GM23248 (cell line): ENCODE data around the gene PODN. TPM values are rescaled to one million over a fixed set of nuclear protein-coding genes. Genes with fewer than 3 reads are reported as not detected.
A peak's percentile ranks its signal among the peaks of the same experiment; 100 is the strongest.

Source experiments
- DNase-seq: peaks from one replicate; pipeline ENCODE4 v3.0.0-alpha.2; 2015
- H2AFZ ChIP-seq: fragments of 200-600 bp; sonication (generic); 2 replicates; pipeline ENCODE4 v1.6.1; 2016; ENCODE audit warnings: antibody characterized with exemption
- H3F3A ChIP-seq: fragments of 200-600 bp; sonication (generic); 2 replicates; pipeline ENCODE4 v1.6.1; 2016; ENCODE audit warnings: mild to moderate bottlenecking, antibody characterized with exemption, mixed run types; ENCODE audit not compliant: insufficient read depth
- H3K27ac ChIP-seq: fragments of 200-600 bp; sonication (generic); 2 replicates; pipeline ENCODE4 v1.5.1; 2016; ENCODE audit warnings: mild to moderate bottlenecking
- H3K27me3 ChIP-seq: fragments of 200-600 bp; sonication (generic); replicated peaks from 2 replicates; pipeline ENCODE4 v1.6.1; 2016; ENCODE audit warnings: mild to moderate bottlenecking; ENCODE audit not compliant: insufficient read depth
- H3K36me3 ChIP-seq: fragments of 200-600 bp; sonication (generic); 2 replicates; pipeline ENCODE4 v1.6.1; 2016; ENCODE audit warnings: low read depth, mild to moderate bottlenecking
- H3K4me1 ChIP-seq: fragments of 200-600 bp; sonication (generic); 2 replicates; pipeline ENCODE4 v1.6.1; 2016; ENCODE audit warnings: mild to moderate bottlenecking; ENCODE audit not compliant: insufficient read depth
- H3K4me2 ChIP-seq: fragments of 200-600 bp; sonication (generic); one replicate; pipeline ENCODE4 v1.6.1; 2016; ENCODE audit warnings: mild to moderate bottlenecking; ENCODE audit not compliant: unreplicated experiment
- H3K4me3 ChIP-seq: fragments of 200-600 bp; sonication (generic); 2 replicates; pipeline ENCODE4 v1.5.1; 2016; ENCODE audit warnings: mild to moderate bottlenecking
- H3K79me2 ChIP-seq: fragments of 200-600 bp; sonication (generic); 2 replicates; pipeline ENCODE4 v1.6.1; 2016; ENCODE audit warnings: mild to moderate bottlenecking; ENCODE audit not compliant: insufficient read depth
- H3K9ac ChIP-seq: fragments of 200-600 bp; sonication (generic); 2 replicates; pipeline ENCODE4 v1.6.1; 2016; ENCODE audit warnings: mild to moderate bottlenecking
- H3K9me2 ChIP-seq: fragments of 200-600 bp; sonication (generic); 2 replicates; pipeline ENCODE4 v1.6.1; 2016; ENCODE audit warnings: mixed run types, mild to moderate bottlenecking, moderate library complexity; ENCODE audit not compliant: insufficient read depth
- H3K9me3 ChIP-seq: fragments of 200-600 bp; sonication (generic); one replicate; pipeline ENCODE4 v1.6.1; 2017; ENCODE audit warnings: low read depth
- H4K20me1 ChIP-seq: fragments of 200-600 bp; sonication (generic); 2 replicates; pipeline ENCODE4 v1.6.0; 2016; ENCODE audit not compliant: insufficient read depth
- EZH2 ChIP-seq: fragments of 200-600 bp; sonication (generic); IDR thresholded peaks from 2 replicates; pipeline ENCODE4 v1.6.1; 2018; ENCODE audit warnings: antibody characterized with exemption, mild to moderate bottlenecking; ENCODE audit not compliant: insufficient read depth, poor library complexity, severe bottlenecking
- EZH2phosphoT487 ChIP-seq: fragments of 200-600 bp; sonication (generic); IDR thresholded peaks from 2 replicates; pipeline ENCODE4 v1.6.1; 2018; ENCODE audit warnings: antibody characterized with exemption, moderate library complexity, mild to moderate bottlenecking, low read depth; ENCODE audit not compliant: insufficient read depth
- WGBS, 2 experiments: methylation state at CpG; one replicate each; pipeline ENCODE4 v1.1.6; 2015 to 2017; ENCODE audit warnings: low lambda C conversion rate in 2 of 2, low coverage in 1 of 2; ENCODE audit errors: missing lambda C conversion rate in 2 of 2; 5-methylcytosine and 5-hydroxymethylcytosine counted together
- in situ Hi-C: fragments of 300-500 bp; cut with MboI; formaldehyde crosslinking; loops from 2 replicates; pipeline ENCODE4 v1.15.0; 2020
- polyA plus RNA-seq: library from polyadenylated mRNA; unstranded; fragments of >200 nt; fragmentation: Nextera tagmentation; extraction: Ambion mirVana; gene quantifications from 2 replicates; pipeline ENCODE4 v1.2.1, GENCODE V29; 2016
- total RNA-seq: library from RNA; depleted of rRNA; stranded (reverse); fragments of >200 nt; shearing (Covaris generic); gene quantifications from 2 replicates; pipeline ENCODE4 v1.2.3, GENCODE V29; 2014

PODN gene
- total and polyA plus RNA-seq, 2 experiments from 2014 or later: 54.8 to 71.6 TPM

DNA sequence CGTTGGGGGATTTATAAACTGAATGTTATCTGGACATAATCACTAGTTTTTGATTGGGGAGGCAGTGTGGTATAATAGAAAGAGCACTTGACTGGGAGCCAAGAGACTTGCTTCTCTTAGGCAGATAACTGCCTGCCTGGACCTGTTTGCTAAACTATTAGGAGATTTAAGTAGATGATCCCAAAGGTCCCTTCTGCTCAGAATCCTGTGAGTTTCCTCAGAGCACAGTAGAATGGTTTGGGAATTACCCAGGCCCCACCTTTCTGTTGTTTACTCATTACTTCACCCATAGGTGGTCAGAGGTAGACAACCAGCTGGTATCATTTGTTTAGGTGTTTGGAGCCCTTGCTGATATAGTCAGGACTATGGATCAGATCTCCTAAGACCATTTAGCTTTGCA is 10.3 kb upstream of the PODN start:
- Histone ChIP-seq H3K9me2 (no peaks in the 10 kb centered on the region), H3K27me3 (no peaks in the 10 kb centered on the region), H2AFZ (no peak overlapping the region), H3K36me3 (peaks cover 36% of the 10 kb centered on the region), H3K4me1 (peaks cover 27% of the 10 kb centered on the region), H3K9me3 (no peaks in the 10 kb centered on the region), H4K20me1 (no peaks in the 10 kb centered on the region), H3K27ac (no peak overlapping the region), H3K79me2 (peaks cover 5% of the 10 kb centered on the region; the same call in 1 of the 2 replicates), H3K4me2 (no peak overlapping the region), H3F3A (peaks cover 27% of the 10 kb centered on the region; the same call in 1 of the 2 replicates), H3K9ac (no peak overlapping the region), H3K4me3 (no peak overlapping the region)
- 78 to 82% methylated on average over 1 of the region's 1 CpG for WGBS, 2 experiments
- no peak for DNase-seq
- TF ChIP-seq EZH2 (no peak), EZH2phosphoT487 (no peak)
- in situ Hi-C loops: no loop called here

- Histone ChIP-seq H3K9ac (peak overlapping the region; percentile 9; the same call in 1 of the 2 replicates), H3K79me2 (no peaks in the 10 kb centered on the region), H3K4me2 (peak overlapping the region; percentile 6), H3K4me3 (no peak overlapping the region), H3K9me2 (no peaks in the 10 kb centered on the region), H2AFZ (no peak overlapping the region), H3K4me1 (peaks cover 33% of the 10 kb centered on the region), H3K36me3 (0 out of 2 replicates have a peak, but pooled peaks cover 7% of the 10 kb centered on the region), H3F3A (peaks cover 29% of the 10 kb centered on the region), H3K27me3 (no peaks in the 10 kb centered on the region), H3K9me3 (no peaks in the 10 kb centered on the region), H4K20me1 (no peaks in the 10 kb centered on the region), H3K27ac (peak overlapping the region; percentile 13)
- WGBS, 2 experiments: 19 to 27% methylated on average over 2 of the region's 2 CpGs
- DNase-seq: no peak
- in situ Hi-C loops: no loop called here
- TF ChIP-seq EZH2 (no peak), EZH2phosphoT487 (no peak)
These were observed 4.9 kb upstream of the PODN start for GRCh38 chr1:53057127-53057526.

GRCh38 chr1:53060579-53060978 is 1.4 kb upstream of the PODN start:
- Histone ChIP-seq H3K9me2 (no peaks in the 10 kb centered on the region), H3K9ac (peak overlapping the region; percentile 79), H3K4me1 (peaks cover 33% of the 10 kb centered on the region), H3K4me3 (peak overlapping the region; percentile 81), H3K27me3 (no peaks in the 10 kb centered on the region), H3F3A (peaks cover 29% of the 10 kb centered on the region), H3K27ac (peak overlapping the region; percentile 75), H4K20me1 (no peaks in the 10 kb centered on the region), H3K79me2 (no peaks in the 10 kb centered on the region), H2AFZ (no peak overlapping the region; the same call in 1 of the 2 replicates), H3K36me3 (no peaks in the 10 kb centered on the region), H3K9me3 (no peaks in the 10 kb centered on the region), H3K4me2 (peak overlapping the region; percentile 85)
- no peak for TF ChIP-seq EZH2
- TF ChIP-seq EZH2phosphoT487: no peak
- in situ Hi-C loops: no loop called here
- 0 to 4% methylated on average over 1 of the region's 1 CpG for WGBS, 2 experiments
- peak; percentile 96 for DNase-seq

GRCh38 chr1:53061123-53061858 is 722 bp upstream of the PODN start:
- Histone ChIP-seq H3K27ac (peak overlapping the region; percentile 75), H3K9ac (peak overlapping the region; percentile 79), H3K4me3 (peak overlapping the region; percentile 81), H3K4me1 (peaks cover 33% of the 10 kb centered on the region), H3K4me2 (peak overlapping the region; percentile 85), H3K36me3 (no peaks in the 10 kb centered on the region), H3F3A (peaks cover 29% of the 10 kb centered on the region), H4K20me1 (no peaks in the 10 kb centered on the region), H3K79me2 (no peaks in the 10 kb centered on the region), H2AFZ (peak overlapping the region; percentile 66), H3K9me3 (no peaks in the 10 kb centered on the region), H3K27me3 (no peaks in the 10 kb centered on the region), H3K9me2 (no peaks in the 10 kb centered on the region)
- WGBS, 2 experiments: 19 to 20% methylated on average over 19 of the region's 19 CpGs
- in situ Hi-C loops: no loop called here
- TF ChIP-seq EZH2phosphoT487 (no peak), EZH2 (no peak)
- DNase-seq: peak; percentile 44
